H1 (cell line): ENCODE results near the gene CIITA. TPM values are rescaled to one million over a fixed set of nuclear protein-coding genes. Genes with fewer than 3 reads are reported as not detected.

Experiments
- CTCF ChIA-PET: fragments of 300-600 bp; sonication (Branson Sonifier 250); formaldehyde crosslinking; loops from one replicate; lab custom pipeline; 2021; ENCODE audit not compliant: partially characterized antibody; lab: Charles Lee
- POLR2A ChIA-PET: fragments of 300-600 bp; sonication (Branson Sonifier 250); formaldehyde crosslinking; loops from one replicate; lab custom pipeline; 2021; ENCODE audit warnings: inconsistent platforms; ENCODE audit not compliant: partially characterized antibody; lab: Charles Lee
- DNase-seq, 2 experiments: peaks; one replicate each; pipeline versions ENCODE4 v3.0.0 to v3.0.0-alpha.2; 2010 to 2022; ENCODE audit warnings: low spot score in 2 of 2, low read depth in 1 of 2, mixed read lengths in 1 of 2
- FAIRE-seq: peaks from 2 replicates; lab custom pipeline; 2011; peaks lifted over from hg19 to GRCh38; lab: Jason Lieb, UNC
- H2AFZ ChIP-seq: 2 replicates; pipeline ENCODE4 v1.8.1; 2012; ENCODE audit warnings: low read length, inconsistent platforms
- H2AK5ac ChIP-seq: 2 replicates; pipeline ENCODE4 v1.6.1; 2013; ENCODE audit warnings: low read depth, low read length
- H2BK120ac ChIP-seq: replicated peaks from 2 replicates; pipeline ENCODE3; 2013; ENCODE audit warnings: low read depth, low read length, inconsistent platforms
- H2BK12ac ChIP-seq: 2 replicates; pipeline ENCODE4 v1.6.1; 2013; ENCODE audit warnings: low read depth, low read length
- H2BK15ac ChIP-seq: 2 replicates; pipeline ENCODE4 v1.6.1; 2013; ENCODE audit warnings: low read length
- H2BK20ac ChIP-seq: 2 replicates; pipeline ENCODE4 v1.6.1; 2013; ENCODE audit warnings: low read length
- H2BK5ac ChIP-seq: 2 replicates; pipeline ENCODE4 v1.6.1; 2013; ENCODE audit warnings: low read depth, low read length
- H3K14ac ChIP-seq: 2 replicates; pipeline ENCODE4 v1.6.1; 2013; ENCODE audit warnings: inconsistent platforms; ENCODE audit not compliant: insufficient read length
- H3K18ac ChIP-seq: 2 replicates; pipeline ENCODE4 v1.6.1; 2013; ENCODE audit warnings: low read length; ENCODE audit errors: extremely low read depth
- H3K23ac ChIP-seq: 2 replicates; pipeline ENCODE4 v1.6.1; 2013; ENCODE audit warnings: inconsistent platforms; ENCODE audit not compliant: insufficient read length
- H3K23me2 ChIP-seq: 2 replicates; pipeline ENCODE4 v1.6.1; 2013; ENCODE audit warnings: low read depth, low read length
- H3K27ac ChIP-seq: 2 replicates; pipeline ENCODE4 v1.6.1; 2011; ENCODE audit warnings: low read depth, low read length, inconsistent platforms
- H3K27me3 ChIP-seq, 4 experiments: replicated peaks in 1 of 4; 1 replicate in 1 of 4; 2 replicates in 3 of 4; pipeline versions ENCODE4 v1.6.1 to v1.8.1; 2011 to 2013; ENCODE audit warnings: low read length in 3 of 4, mild to moderate bottlenecking in 3 of 4, inconsistent platforms in 2 of 4, mixed read lengths in 2 of 4, moderate library complexity in 1 of 4; ENCODE audit not compliant: control insufficient read depth in 3 of 4, insufficient read depth in 3 of 4; ENCODE audit errors: extremely low read depth in 1 of 4
- H3K36me3 ChIP-seq, 4 experiments: 2 replicates each; pipeline versions ENCODE4 v1.6.1 to v1.8.1; 2011 to 2013; ENCODE audit warnings: mild to moderate bottlenecking in 4 of 4, low read length in 3 of 4, moderate library complexity in 2 of 4, control low read depth in 1 of 4, inconsistent platforms in 1 of 4; ENCODE audit not compliant: insufficient read depth in 4 of 4, control insufficient read depth in 2 of 4
- H3K4ac ChIP-seq: replicated peaks from 2 replicates; pipeline ENCODE3; 2013; ENCODE audit warnings: low read length, low read depth, mixed read lengths, inconsistent platforms; ENCODE audit not compliant: insufficient read length
- H3K4me1 ChIP-seq, 4 experiments: replicated peaks in 1 of 4; 1 replicate in 1 of 4; 2 replicates in 3 of 4; pipeline versions ENCODE4 v1.6.1 to v1.8.1; 2011 to 2013; ENCODE audit warnings: low read length in 3 of 4, inconsistent platforms in 2 of 4, mixed read lengths in 1 of 4; ENCODE audit not compliant: insufficient read depth in 4 of 4, control insufficient read depth in 3 of 4
- H3K4me2 ChIP-seq, 2 experiments: 2 replicates each; pipeline versions ENCODE4 v1.6.1 to v1.8.1; 2011 to 2013; ENCODE audit warnings: low read depth in 2 of 2, low read length in 2 of 2, control low read depth in 1 of 2, inconsistent platforms in 1 of 2, mild to moderate bottlenecking in 1 of 2; ENCODE audit not compliant: insufficient read depth in 1 of 2
- H3K4me3 ChIP-seq, 4 experiments: fragments of 200-600, 300-600 bp in 1 of 4; sonication (generic), shearing (Covaris generic), sonication (Bioruptor Twin) in 1 of 4; 2 replicates each; pipeline versions ENCODE4 v1.5.1 to v1.8.1; 2011 to 2016; ENCODE audit warnings: low read length in 4 of 4, low read depth in 3 of 4, control low read depth in 2 of 4, inconsistent platforms in 2 of 4, mild to moderate bottlenecking in 2 of 4, mixed read lengths in 1 of 4, moderate library complexity in 1 of 4; ENCODE audit not compliant: insufficient read depth in 2 of 4; ENCODE audit errors: extremely low read depth in 1 of 4
- H3K56ac ChIP-seq: replicated peaks from 2 replicates; pipeline ENCODE3; 2013; ENCODE audit warnings: low read depth, mild to moderate bottlenecking, mixed read lengths, low read length, inconsistent platforms; ENCODE audit not compliant: insufficient read length
- H3K79me1 ChIP-seq: 2 replicates; pipeline ENCODE4 v1.6.1; 2013; ENCODE audit warnings: low read depth, low read length, control low read depth
- H3K79me2 ChIP-seq, 2 experiments: 2 replicates each; pipeline versions ENCODE4 v1.6.1 to v1.8.1; 2012 to 2013; ENCODE audit warnings: low read length in 2 of 2, mild to moderate bottlenecking in 2 of 2, inconsistent platforms in 1 of 2; ENCODE audit not compliant: insufficient read depth in 2 of 2, control insufficient read depth in 1 of 2
- H3K9ac ChIP-seq, 4 experiments: replicated peaks in 1 of 4; 1 replicate in 1 of 4; 2 replicates in 3 of 4; pipeline versions ENCODE4 v1.6.1 to v1.8.1; 2011 to 2013; ENCODE audit warnings: low read depth in 3 of 4, low read length in 3 of 4, control low read depth in 2 of 4, mild to moderate bottlenecking in 2 of 4, moderate library complexity in 2 of 4, inconsistent platforms in 1 of 4; ENCODE audit errors: extremely low read depth in 1 of 4
- H3K9me3 ChIP-seq, 2 experiments: 2 replicates each; pipeline versions ENCODE4 v1.6.1 to v1.8.1; 2012 to 2013; ENCODE audit warnings: mild to moderate bottlenecking in 2 of 2, moderate library complexity in 2 of 2, control low read depth in 1 of 2, inconsistent platforms in 1 of 2, low read depth in 1 of 2, low read length in 1 of 2, mixed read lengths in 1 of 2; ENCODE audit not compliant: insufficient read depth in 2 of 2
- H4K20me1 ChIP-seq, 2 experiments: replicated peaks in 1 of 2; 2 replicates each; pipeline versions ENCODE3 to v1.8.1; 2011 to 2013; ENCODE audit warnings: inconsistent platforms in 2 of 2, low read length in 2 of 2, mild to moderate bottlenecking in 1 of 2; ENCODE audit not compliant: insufficient read depth in 2 of 2, control insufficient read depth in 1 of 2
- H4K5ac ChIP-seq: 2 replicates; pipeline ENCODE4 v1.6.1; 2013; ENCODE audit warnings: low read length, low read depth, mixed read lengths, inconsistent platforms; ENCODE audit not compliant: insufficient read length
- H4K8ac ChIP-seq: 2 replicates; pipeline ENCODE4 v1.8.0; 2013; ENCODE audit warnings: mild to moderate bottlenecking, moderate library complexity, low read length, inconsistent platforms; ENCODE audit not compliant: insufficient read depth; ENCODE audit errors: extremely low read depth
- H4K91ac ChIP-seq: replicated peaks from 2 replicates; pipeline ENCODE3; 2013; ENCODE audit warnings: low read length, mixed read lengths, inconsistent platforms; ENCODE audit not compliant: insufficient read length
- KDM1A ChIP-seq: fragments of 200-600, 300-600 bp; sonication (generic); IDR thresholded peaks from 2 replicates; pipeline ENCODE4 v1.7.1; 2016; ENCODE audit warnings: mild to moderate bottlenecking, low read length, borderline replicate concordance
- POLR2AphosphoS5 ChIP-seq: IDR thresholded peaks from 2 replicates; pipeline ENCODE4 v1.6.1; 2011; ENCODE audit warnings: low read depth, low read length
- WGBS, 2 experiments: shearing (Covaris generic) in 1 of 2; methylation state at CpG; one replicate each; pipeline versions ENCODE4 v1.1.6 to v1.1.7; 2013 to 2015; ENCODE audit warnings: low lambda C conversion rate in 2 of 2, mixed read lengths in 2 of 2, inconsistent platforms in 1 of 2, low coverage in 1 of 2, missing lambda C conversion rate in 1 of 2; ENCODE audit not compliant: insufficient replicate concordance in 2 of 2, insufficient coverage in 1 of 2, insufficient read length in 1 of 2; ENCODE audit errors: extremely low coverage in 1 of 2, missing lambda C conversion rate in 1 of 2; 5-methylcytosine and 5-hydroxymethylcytosine counted together
- polyA plus RNA-seq, 7 experiments: library from polyadenylated mRNA; depleted of rRNA in 3 of 7; stranded (reverse) in 5 of 7; unstranded in 2 of 7; fragments of >200 nt in 5 of 7; fragments of 200-250 nt in 2 of 7; gene quantifications; 1 replicate in 5 of 7; 2 replicates in 1 of 7; 4 replicates in 1 of 7; pipeline versions ENCODE4 v1.2.1 to v1.2.3, GENCODE V29; 2011 to 2013; ENCODE audit warnings: missing spikeins in 2 of 7, mixed read lengths in 2 of 7
- total RNA-seq: library from RNA; stranded (reverse); fragmentation: NEBNext Ultra II Directional; extraction: Animal tissue kit (Norgen Biotek cat#: 25700); gene quantifications from 2 replicates; pipeline ENCODE4 v1.2.1, GENCODE V29; 2021
- TF ChIP-seq, protein P1 (sequence below): IDR thresholded peaks from 2 replicates; pipeline ENCODE4 v1.6.1; 2012; ENCODE audit warnings: low read length, inconsistent platforms

Gene CIITA
- total and polyA plus RNA-seq, 2 of the 8 experiments (the other 6 are each of a cell fraction or from before 2014, with no cell fraction given): 0.07 to 0.17 TPM

- peaks cover 17% of the 10 kb centered on the region for H3K79me1 ChIP-seq
- peaks cover 23 to 43% of the 10 kb centered on the region in 2 experiments for H4K20me1 ChIP-seq
- H2BK15ac ChIP-seq: no peak overlapping the region
- no peak overlapping the region for H3K4ac ChIP-seq
- no peaks in the 10 kb centered on the region; a peak in 2 of 7 replicates for H3K27me3 ChIP-seq
- no peak overlapping the region for H4K5ac ChIP-seq
- peaks cover 8% of the 10 kb centered on the region for H3K23me2 ChIP-seq
- DNase-seq (no peak), FAIRE-seq (no peak)
- no peak overlapping the region for H3K18ac ChIP-seq
- no peak overlapping the region for H3K14ac ChIP-seq
- no peak overlapping the region for H2BK12ac ChIP-seq
- peaks cover 0 to 35% of the 10 kb centered on the region in 2 experiments; a peak in 1 of 4 replicates for H3K79me2 ChIP-seq
- ChIA-PET CTCF (interaction anchor here (0.6 to 1.8 kb wide), 3 partner anchors 15 to 99 kb away, joined by 3 to 5 read pairs (median 4); no protein-coding TSS in a partner anchor), POLR2A (interaction anchor here (1.8 kb wide), 1 partner anchor 9 kb away, joined by 6 read pairs; no protein-coding TSS in a partner anchor)
- H3K56ac ChIP-seq: no peak overlapping the region
- peaks cover 5 to 9% (median 8%) of the 10 kb centered on the region in 4 experiments for H3K4me1 ChIP-seq
- no peak overlapping the region for H2BK20ac ChIP-seq
- no peak overlapping the region for H3K23ac ChIP-seq
- H3K9me3 ChIP-seq: no peaks in the 10 kb centered on the region
- 89% methylated on average over 7 of the region's 7 CpGs; no CpG with 5 or more reads in 1 of the 2 experiments for WGBS, 2 experiments
- no peak overlapping the region for H4K91ac ChIP-seq
- H2BK120ac ChIP-seq: no peak overlapping the region
- H2AK5ac ChIP-seq: no peak overlapping the region
- peaks cover 0 to 4% (median under 1%) of the 10 kb centered on the region in 4 experiments; a peak in 3 of 8 replicates for H3K36me3 ChIP-seq
- H3K27ac ChIP-seq: no peak overlapping the region
- H2BK5ac ChIP-seq: no peak overlapping the region
- H3K4me2 ChIP-seq: no peak overlapping the region
- H2AFZ ChIP-seq: no peak overlapping the region
- no peak overlapping the region for H3K4me3 ChIP-seq
- H3K9ac ChIP-seq: no peak overlapping the region
- TF ChIP-seq, protein P1, sequence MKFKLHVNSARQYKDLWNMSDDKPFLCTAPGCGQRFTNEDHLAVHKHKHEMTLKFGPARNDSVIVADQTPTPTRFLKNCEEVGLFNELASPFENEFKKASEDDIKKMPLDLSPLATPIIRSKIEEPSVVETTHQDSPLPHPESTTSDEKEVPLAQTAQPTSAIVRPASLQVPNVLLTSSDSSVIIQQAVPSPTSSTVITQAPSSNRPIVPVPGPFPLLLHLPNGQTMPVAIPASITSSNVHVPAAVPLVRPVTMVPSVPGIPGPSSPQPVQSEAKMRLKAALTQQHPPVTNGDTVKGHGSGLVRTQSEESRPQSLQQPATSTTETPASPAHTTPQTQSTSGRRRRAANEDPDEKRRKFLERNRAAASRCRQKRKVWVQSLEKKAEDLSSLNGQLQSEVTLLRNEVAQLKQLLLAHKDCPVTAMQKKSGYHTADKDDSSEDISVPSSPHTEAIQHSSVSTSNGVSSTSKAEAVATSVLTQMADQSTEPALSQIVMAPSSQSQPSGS: no peak
- TF ChIP-seq POLR2AphosphoS5 (no peak), KDM1A (no peak)
- H4K8ac ChIP-seq: no peak overlapping the region
Observed at GRCh38 chr16:10938321-10938720, 61.3 kb downstream of the CIITA start.
